ENCODE measurements around the gene ATXN1. TPM values are rescaled to one million over a fixed set of nuclear protein-coding genes. Genes with fewer than 3 reads are reported as not detected.
"Not testable (repeated sequence)": the region's sequence is repeated elsewhere in the genome, so short reads cannot be mapped to it uniquely, and the experiment has no call there.

Gene ATXN1
- total RNA-seq, 4 donors from 2014 or later = 16.3 to 52.2 (median 25.7) TPM

- intact Hi-C loops (cut with DNase I; ENCODE audit: low total_unique reads) = no loop called here
- H3K4me3 ChIP-seq (ENCODE audit: low read depth, poor library complexity, severe bottlenecking) = no peak overlapping the region
- TF ChIP-seq POLR2A (IDR thresholded peaks at IDR 0.05) = no peak
- TF ChIP-seq CTCF (IDR thresholded peaks at IDR 0.05) = no peak
- 89 to 92% methylated on average over 4 of the region's 4 CpGs for WGBS, 2 donors
- no peak for DNase-seq (ENCODE audit: low spot score in 2 of 2)
Measured at GRCh38 chr6:16632101-16632500, 129.2 kb downstream of the ATXN1 start.

- H3K4me3 ChIP-seq (ENCODE audit: low read depth, poor library complexity, severe bottlenecking) = no peak overlapping the region
- no peak for DNase-seq (ENCODE audit: low spot score in 2 of 2)
- TF ChIP-seq POLR2A (IDR thresholded peaks at IDR 0.05) (no peak), CTCF (IDR thresholded peaks at IDR 0.05) (no peak)
- intact Hi-C loops (cut with DNase I; ENCODE audit: low total_unique reads) = no loop called here
- WGBS, 2 donors = 76 to 87% methylated on average over 4 of the region's 4 CpGs
Measured at GRCh38 chr6:16630026-16630643, 131.1 kb downstream of the ATXN1 start.

GRCh38 chr6:16628580-16628979 lies 132.7 kb downstream of the ATXN1 start:
- 100% methylated on average over 1 of the region's 1 CpG for WGBS, 2 donors
- intact Hi-C loops (cut with DNase I; ENCODE audit: low total_unique reads); DNase-seq (ENCODE audit: low spot score in 2 of 2); H3K4me3 ChIP-seq (ENCODE audit: low read depth, poor library complexity, severe bottlenecking): not testable (repeated sequence)

GRCh38 chr6:16626650-16627049 lies 134.6 kb downstream of the ATXN1 start:
- DNase-seq (ENCODE audit: low spot score in 2 of 2) = no peak
- TF ChIP-seq CTCF (IDR thresholded peaks at IDR 0.05) (no peak), POLR2A (IDR thresholded peaks at IDR 0.05) (no peak)
- 44 to 94% methylated on average over 2 of the region's 2 CpGs for WGBS, 2 donors
- intact Hi-C loops (cut with DNase I; ENCODE audit: low total_unique reads) = no loop called here
- no peak overlapping the region for H3K4me3 ChIP-seq (ENCODE audit: low read depth, poor library complexity, severe bottlenecking)

GRCh38 chr6:16625291-16626265 lies 135.7 kb downstream of the ATXN1 start:
- no peak overlapping the region for H3K4me3 ChIP-seq (ENCODE audit: low read depth, poor library complexity, severe bottlenecking)
- no peak for DNase-seq (ENCODE audit: low spot score in 2 of 2)
- intact Hi-C loops (cut with DNase I; ENCODE audit: low total_unique reads) = no loop called here
- TF ChIP-seq CTCF (IDR thresholded peaks at IDR 0.05) (no peak), POLR2A (IDR thresholded peaks at IDR 0.05) (no peak)
- WGBS, 2 donors = 76 to 78% methylated on average over 10 of the region's 10 CpGs

GRCh38 chr6:16624636-16625290 lies 136.5 kb downstream of the ATXN1 start:
- 69 to 75% methylated on average over 8 of the region's 8 CpGs for WGBS, 2 donors
- no peak overlapping the region for H3K4me3 ChIP-seq (ENCODE audit: low read depth, poor library complexity, severe bottlenecking)
- intact Hi-C loops (cut with DNase I; ENCODE audit: low total_unique reads) = no loop called here
- no peak for DNase-seq (ENCODE audit: low spot score in 2 of 2)
- TF ChIP-seq POLR2A (IDR thresholded peaks at IDR 0.05) (no peak), CTCF (IDR thresholded peaks at IDR 0.05) (no peak)

Measured in lower leg skin (tissue), 4 donors.